ENCODE results near the gene ARHGAP9.

Gene ARHGAP9

DNA sequence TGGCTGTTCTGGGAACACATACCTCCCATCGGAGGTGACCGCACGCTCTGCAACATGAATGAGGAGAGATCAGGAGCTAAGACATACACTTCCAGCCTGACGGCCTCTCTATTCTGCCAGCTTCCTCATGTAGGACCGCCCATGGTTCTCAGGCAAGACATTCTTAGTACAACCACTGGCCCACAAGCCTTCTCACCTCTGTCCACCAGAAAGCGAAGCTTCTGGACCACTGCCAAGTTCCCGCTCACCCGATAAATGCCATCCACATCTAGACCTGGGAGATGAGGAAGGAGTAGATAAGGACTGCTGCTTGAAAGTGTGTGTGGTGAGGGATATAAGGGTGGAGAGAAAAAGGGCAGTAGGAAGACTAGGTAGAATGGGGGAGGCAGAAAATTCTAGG, 5.2 kb downstream of the ARHGAP9 start:
- Histone ChIP-seq H3K27me3 (peaks cover 97% of the 10 kb centered on the region), H3K4me1 (no peaks in the 10 kb centered on the region), H3K4me3 (ENCODE audit: low read depth, low read length) (no peak overlapping the region), H3K9me3 (no peaks in the 10 kb centered on the region), H3K36me3 (no peaks in the 10 kb centered on the region)
- DNase-seq = no peak
- TF ChIP-seq, protein P1, sequence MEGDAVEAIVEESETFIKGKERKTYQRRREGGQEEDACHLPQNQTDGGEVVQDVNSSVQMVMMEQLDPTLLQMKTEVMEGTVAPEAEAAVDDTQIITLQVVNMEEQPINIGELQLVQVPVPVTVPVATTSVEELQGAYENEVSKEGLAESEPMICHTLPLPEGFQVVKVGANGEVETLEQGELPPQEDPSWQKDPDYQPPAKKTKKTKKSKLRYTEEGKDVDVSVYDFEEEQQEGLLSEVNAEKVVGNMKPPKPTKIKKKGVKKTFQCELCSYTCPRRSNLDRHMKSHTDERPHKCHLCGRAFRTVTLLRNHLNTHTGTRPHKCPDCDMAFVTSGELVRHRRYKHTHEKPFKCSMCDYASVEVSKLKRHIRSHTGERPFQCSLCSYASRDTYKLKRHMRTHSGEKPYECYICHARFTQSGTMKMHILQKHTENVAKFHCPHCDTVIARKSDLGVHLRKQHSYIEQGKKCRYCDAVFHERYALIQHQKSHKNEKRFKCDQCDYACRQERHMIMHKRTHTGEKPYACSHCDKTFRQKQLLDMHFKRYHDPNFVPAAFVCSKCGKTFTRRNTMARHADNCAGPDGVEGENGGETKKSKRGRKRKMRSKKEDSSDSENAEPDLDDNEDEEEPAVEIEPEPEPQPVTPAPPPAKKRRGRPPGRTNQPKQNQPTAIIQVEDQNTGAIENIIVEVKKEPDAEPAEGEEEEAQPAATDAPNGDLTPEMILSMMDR (IDR thresholded peaks at IDR 0.05; ENCODE audit: low read depth, low read length) = no peak

DNA sequence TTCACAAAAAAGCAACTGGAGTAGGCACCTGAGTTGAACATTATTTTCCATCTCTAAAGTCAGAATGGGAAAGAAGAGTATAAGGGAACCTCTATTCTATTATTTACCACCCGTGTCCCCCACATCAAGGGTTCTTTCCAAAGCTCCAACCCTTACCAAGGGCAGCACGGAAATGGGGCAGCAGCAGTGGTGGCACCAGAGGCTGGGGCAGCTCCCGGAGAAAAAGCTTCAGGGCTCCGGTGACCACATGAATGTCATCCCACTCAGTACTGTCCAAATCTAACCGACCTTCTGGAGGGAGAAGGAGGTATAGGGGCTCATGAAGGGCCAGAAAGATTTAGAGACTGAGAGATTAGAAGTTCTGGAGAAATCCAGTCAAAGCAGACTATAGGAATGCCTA, 5.8 kb downstream of the ARHGAP9 start:
- Histone ChIP-seq H3K36me3 (no peaks in the 10 kb centered on the region), H3K9me3 (no peaks in the 10 kb centered on the region), H3K4me1 (no peaks in the 10 kb centered on the region), H3K27me3 (peaks cover 97% of the 10 kb centered on the region), H3K4me3 (ENCODE audit: low read depth, low read length) (no peak overlapping the region)
- TF ChIP-seq, protein P1 (IDR thresholded peaks at IDR 0.05; ENCODE audit: low read depth, low read length) = no peak
- no peak for DNase-seq

DNA sequence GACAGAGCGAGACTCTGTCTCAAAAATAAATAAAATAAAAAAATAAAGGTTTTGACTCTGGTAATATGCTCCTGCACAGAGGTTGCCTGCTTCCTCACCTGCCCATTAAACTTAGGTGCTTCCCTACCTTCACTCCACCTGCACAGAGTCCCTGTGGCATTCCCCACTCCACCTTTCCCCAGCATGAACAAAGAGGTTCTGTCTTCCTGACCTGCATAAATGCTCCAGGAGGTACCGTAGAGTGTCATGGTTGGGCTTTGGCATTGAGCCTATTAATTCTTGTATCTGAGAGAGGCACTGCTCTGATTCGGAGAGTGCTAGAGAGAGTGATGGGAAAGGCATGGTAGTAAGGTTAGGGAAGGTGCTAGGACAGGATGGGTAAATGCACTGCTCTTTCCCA, 6.3 kb downstream of the ARHGAP9 start:
- no peak overlapping the region for H3K4me3 ChIP-seq (ENCODE audit: low read depth, low read length)
- TF ChIP-seq, protein P1 (IDR thresholded peaks at IDR 0.05; ENCODE audit: low read depth, low read length) = no peak
- H3K4me1 ChIP-seq = no peaks in the 10 kb centered on the region
- H3K27me3 ChIP-seq = peaks cover 97% of the 10 kb centered on the region
- no peak for DNase-seq
- no peaks in the 10 kb centered on the region for H3K36me3 ChIP-seq
- no peaks in the 10 kb centered on the region for H3K9me3 ChIP-seq

GRCh38 chr12:57472391-57472790, 7.3 kb downstream of the ARHGAP9 start:
- Histone ChIP-seq H3K9me3 (no peaks in the 10 kb centered on the region), H3K27me3 (peaks cover 98% of the 10 kb centered on the region), H3K4me1 (no peaks in the 10 kb centered on the region), H3K4me3 (ENCODE audit: low read depth, low read length) (no peak overlapping the region), H3K36me3 (no peaks in the 10 kb centered on the region)
- no peak for DNase-seq
- TF ChIP-seq, protein P1 (IDR thresholded peaks at IDR 0.05; ENCODE audit: low read depth, low read length) = no peak

GRCh38 chr12:57471661-57472060, 8.0 kb downstream of the ARHGAP9 start:
- peaks cover 98% of the 10 kb centered on the region for H3K27me3 ChIP-seq
- DNase-seq = no peak
- TF ChIP-seq, protein P1 (IDR thresholded peaks at IDR 0.05; ENCODE audit: low read depth, low read length) = no peak
- H3K9me3 ChIP-seq = no peaks in the 10 kb centered on the region
- no peaks in the 10 kb centered on the region for H3K4me1 ChIP-seq
- no peaks in the 10 kb centered on the region for H3K36me3 ChIP-seq
- H3K4me3 ChIP-seq (ENCODE audit: low read depth, low read length) = no peak overlapping the region

DNA sequence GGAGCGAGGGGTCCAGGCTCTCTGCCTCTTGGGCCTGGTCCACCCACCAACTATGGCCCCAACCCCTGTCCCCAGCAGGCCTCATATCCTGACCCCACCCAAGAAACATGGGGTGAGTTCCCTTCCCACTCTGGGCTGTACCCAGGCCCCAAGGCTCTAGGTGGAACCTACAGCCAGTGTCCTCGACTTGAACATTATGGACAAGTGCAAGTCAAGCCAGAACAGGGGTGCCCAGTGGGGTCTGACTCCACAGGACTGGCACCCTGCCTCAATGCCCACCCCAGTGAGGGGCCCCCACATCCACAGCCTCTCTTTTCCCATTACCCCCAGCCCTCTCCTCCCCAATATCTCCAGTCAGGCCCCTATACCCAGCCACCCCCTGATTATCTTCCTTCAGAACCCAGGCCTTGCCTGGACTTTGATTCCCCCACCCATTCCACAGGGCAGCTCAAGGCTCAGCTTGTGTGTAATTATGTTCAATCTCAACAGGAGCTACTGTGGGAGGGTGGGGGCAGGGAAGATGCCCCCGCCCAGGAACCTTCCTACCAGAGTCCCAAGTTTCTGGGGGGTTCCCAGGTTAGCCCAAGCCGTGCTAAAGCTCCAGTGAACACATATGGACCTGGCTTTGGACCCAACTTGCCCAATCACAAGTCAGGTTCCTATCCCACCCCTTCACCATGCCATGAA, 8.6 kb downstream of the ARHGAP9 start:
- Histone ChIP-seq H3K36me3 (no peaks in the 10 kb centered on the region), H3K4me3 (ENCODE audit: low read depth, low read length) (no peak overlapping the region), H3K4me1 (no peaks in the 10 kb centered on the region), H3K27me3 (peaks cover 98% of the 10 kb centered on the region), H3K9me3 (no peaks in the 10 kb centered on the region)
- TF ChIP-seq, protein P1 (IDR thresholded peaks at IDR 0.05; ENCODE audit: low read depth, low read length) = no peak
- no peak for DNase-seq
